ENCODE results near the gene GPC6. TPM values are rescaled to one million over a fixed set of nuclear protein-coding genes. Genes with fewer than 3 reads are reported as not detected.

Gene GPC6
- polyA plus RNA-seq, 1 donor (not counting 4 experiments of a cell fraction or from before 2014, with no cell fraction given) = 0.42 TPM

DNA sequence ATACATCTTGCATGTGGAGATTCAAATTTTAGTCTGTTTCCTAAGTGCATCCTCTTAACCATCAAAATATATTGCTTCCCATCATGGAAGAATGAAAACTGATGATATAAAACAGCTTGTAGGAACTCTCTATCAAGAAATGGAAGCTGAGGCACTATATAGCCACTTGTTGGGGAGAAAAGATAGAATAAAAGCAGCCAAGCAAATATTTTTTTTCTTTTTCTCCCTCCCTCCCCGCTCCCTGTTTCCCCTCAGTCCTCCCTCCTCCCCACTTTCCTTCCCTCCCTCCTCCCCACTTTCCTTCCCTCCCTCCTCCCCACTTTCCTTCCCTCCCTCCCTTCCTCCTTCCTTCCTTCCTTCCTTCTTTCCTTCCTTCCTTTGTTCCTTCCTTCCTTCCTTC, 413.8 kb downstream of the GPC6 start:
- Histone ChIP-seq H3K9ac (ENCODE audit: control insufficient read depth, extremely low read depth, insufficient read depth, low read length) (no peak overlapping the region), H2AFZ (ENCODE audit: control insufficient read depth, low read length) (no peak overlapping the region), H4K20me1 (ENCODE audit: control insufficient read depth, extremely low read depth, insufficient read depth, low read length) (no peaks in the 10 kb centered on the region), H3K9me3 (ENCODE audit: control insufficient read depth, low read depth, low read length) (no peaks in the 10 kb centered on the region), H3K36me3 (ENCODE audit: control insufficient read depth in 2 of 2, extremely low read depth in 1 of 2, insufficient read depth in 2 of 2, low read length in 2 of 2) (no peaks in the 10 kb centered on the region), H3K27me3 (ENCODE audit: control insufficient read depth, extremely low read depth, insufficient read depth, low read length) (no peaks in the 10 kb centered on the region), H3K27ac (ENCODE audit: control insufficient read depth, insufficient read depth, low read length) (no peak overlapping the region), H3K4me1 (ENCODE audit: control insufficient read depth, extremely low read depth, insufficient read depth, low read length) (no peaks in the 10 kb centered on the region), H3K4me3 (ENCODE audit: control insufficient read depth in 2 of 3, extremely low read depth in 1 of 3, insufficient read depth in 2 of 3, low read depth in 1 of 3, low read length in 3 of 3) (no peak overlapping the region), H3K79me2 (ENCODE audit: control insufficient read depth, insufficient read depth, low read length) (no peaks in the 10 kb centered on the region), H3K9me1 (ENCODE audit: control insufficient read depth, extremely low read depth, insufficient read depth, low read length) (no peaks in the 10 kb centered on the region), H3K4me2 (ENCODE audit: control insufficient read depth, extremely low read depth, insufficient read depth, low read depth, low read length) (no peak overlapping the region)
- TF ChIP-seq, protein P1, sequence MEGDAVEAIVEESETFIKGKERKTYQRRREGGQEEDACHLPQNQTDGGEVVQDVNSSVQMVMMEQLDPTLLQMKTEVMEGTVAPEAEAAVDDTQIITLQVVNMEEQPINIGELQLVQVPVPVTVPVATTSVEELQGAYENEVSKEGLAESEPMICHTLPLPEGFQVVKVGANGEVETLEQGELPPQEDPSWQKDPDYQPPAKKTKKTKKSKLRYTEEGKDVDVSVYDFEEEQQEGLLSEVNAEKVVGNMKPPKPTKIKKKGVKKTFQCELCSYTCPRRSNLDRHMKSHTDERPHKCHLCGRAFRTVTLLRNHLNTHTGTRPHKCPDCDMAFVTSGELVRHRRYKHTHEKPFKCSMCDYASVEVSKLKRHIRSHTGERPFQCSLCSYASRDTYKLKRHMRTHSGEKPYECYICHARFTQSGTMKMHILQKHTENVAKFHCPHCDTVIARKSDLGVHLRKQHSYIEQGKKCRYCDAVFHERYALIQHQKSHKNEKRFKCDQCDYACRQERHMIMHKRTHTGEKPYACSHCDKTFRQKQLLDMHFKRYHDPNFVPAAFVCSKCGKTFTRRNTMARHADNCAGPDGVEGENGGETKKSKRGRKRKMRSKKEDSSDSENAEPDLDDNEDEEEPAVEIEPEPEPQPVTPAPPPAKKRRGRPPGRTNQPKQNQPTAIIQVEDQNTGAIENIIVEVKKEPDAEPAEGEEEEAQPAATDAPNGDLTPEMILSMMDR (optimal IDR thresholded peaks at IDR 0.05 in 1 of 3, IDR thresholded peaks at IDR 0.05 in 1 of 3, conservative IDR thresholded peaks at IDR 0.05 in 1 of 3; ENCODE audit: extremely low read depth in 1 of 3, insufficient read depth in 2 of 3, low read length in 3 of 3) = no peak
- no peak for TF ChIP-seq EZH2 (IDR thresholded peaks at IDR 0.05; ENCODE audit: low read length)
- no peak for FAIRE-seq
- dilution Hi-C loops (cut with MboI; ENCODE audit: extremely low pct_ligation_motif_present, low sequenced_read_pairs) = no loop called here
- DNase-seq (ENCODE audit: low read depth, low spot score) = no peak

DNA sequence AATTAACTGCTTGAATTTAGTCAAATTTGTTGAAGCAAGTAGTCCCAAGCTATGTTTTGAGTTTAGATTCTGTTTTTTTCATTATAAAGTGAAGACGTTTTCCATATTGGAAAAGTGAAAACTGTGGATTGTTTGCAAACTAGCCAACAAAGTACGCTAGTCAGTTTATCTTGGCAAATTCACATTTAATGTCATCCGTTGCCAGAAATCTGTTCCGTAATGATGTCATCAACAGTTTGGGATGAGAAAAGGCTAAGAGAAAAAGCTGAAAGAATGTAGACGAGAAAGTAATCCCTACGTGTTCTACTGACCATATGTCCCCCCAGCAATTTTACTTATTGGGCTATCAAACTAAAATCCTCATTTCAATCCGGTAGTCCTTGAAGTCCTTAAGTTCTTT, 419.6 kb downstream of the GPC6 start:
- TF ChIP-seq EZH2 (IDR thresholded peaks at IDR 0.05; ENCODE audit: low read length) = no peak
- TF ChIP-seq, protein P1 (optimal IDR thresholded peaks at IDR 0.05 in 1 of 3, IDR thresholded peaks at IDR 0.05 in 1 of 3, conservative IDR thresholded peaks at IDR 0.05 in 1 of 3; ENCODE audit: extremely low read depth in 1 of 3, insufficient read depth in 2 of 3, low read length in 3 of 3) = no peak
- FAIRE-seq = no peak

More for the DNA sequence above, 419.6 kb downstream of the GPC6 start:
- no peak overlapping the region for H3K27ac ChIP-seq (ENCODE audit: control insufficient read depth, insufficient read depth, low read length)
- H2AFZ ChIP-seq (ENCODE audit: control insufficient read depth, low read length) = no peak overlapping the region
- no peak overlapping the region for H3K4me2 ChIP-seq (ENCODE audit: control insufficient read depth, extremely low read depth, insufficient read depth, low read depth, low read length)
- dilution Hi-C loops (cut with MboI; ENCODE audit: extremely low pct_ligation_motif_present, low sequenced_read_pairs) = no loop called here
- no peaks in the 10 kb centered on the region for H3K9me3 ChIP-seq (ENCODE audit: control insufficient read depth, low read depth, low read length)
- DNase-seq (ENCODE audit: low read depth, low spot score) = no peak
- H3K36me3 ChIP-seq (ENCODE audit: control insufficient read depth in 2 of 2, extremely low read depth in 1 of 2, insufficient read depth in 2 of 2, low read length in 2 of 2) = no peaks in the 10 kb centered on the region
- no peaks in the 10 kb centered on the region for H3K79me2 ChIP-seq (ENCODE audit: control insufficient read depth, insufficient read depth, low read length)
- H3K9me1 ChIP-seq (ENCODE audit: control insufficient read depth, extremely low read depth, insufficient read depth, low read length) = no peaks in the 10 kb centered on the region
- no peaks in the 10 kb centered on the region for H3K4me1 ChIP-seq (ENCODE audit: control insufficient read depth, extremely low read depth, insufficient read depth, low read length)
- no peaks in the 10 kb centered on the region for H3K27me3 ChIP-seq (ENCODE audit: control insufficient read depth, extremely low read depth, insufficient read depth, low read length)
- no peak overlapping the region for H3K9ac ChIP-seq (ENCODE audit: control insufficient read depth, extremely low read depth, insufficient read depth, low read length)
- no peak overlapping the region for H3K4me3 ChIP-seq (ENCODE audit: control insufficient read depth in 2 of 3, extremely low read depth in 1 of 3, insufficient read depth in 2 of 3, low read depth in 1 of 3, low read length in 3 of 3)
- no peaks in the 10 kb centered on the region for H4K20me1 ChIP-seq (ENCODE audit: control insufficient read depth, extremely low read depth, insufficient read depth, low read length)

All from keratinocyte (primary cell).